Suprapubic skin (tissue), 4 donors: ENCODE results near the gene AGRP. TPM values are rescaled to one million over a fixed set of nuclear protein-coding genes. Genes with fewer than 3 reads are reported as not detected.
"Not testable (repeated sequence)": the region's sequence is repeated elsewhere in the genome, so short reads cannot be mapped to it uniquely, and the experiment has no call there.

Experiments used
- DNase-seq, 2 donors: peaks; one replicate each; pipeline ENCODE4 v3.0.0-alpha.2; 2019; ENCODE audit warnings: low spot score in 2 of 2
- H3K27ac ChIP-seq: fragments of 200-600 bp; sonication (generic); one replicate; pipeline ENCODE4 v1.5.1; 2019
- H3K27me3 ChIP-seq: fragments of 200-600 bp; sonication (generic); one replicate; pipeline ENCODE4 v1.5.1; 2019
- H3K36me3 ChIP-seq: fragments of 200-600 bp; sonication (generic); one replicate; pipeline ENCODE4 v1.5.1; 2019
- H3K4me1 ChIP-seq: fragments of 200-600 bp; sonication (generic); one replicate; pipeline ENCODE4 v1.5.1; 2019
- H3K4me3 ChIP-seq: fragments of 200-600 bp; sonication (generic); one replicate; pipeline ENCODE4 v1.5.1; 2019; ENCODE audit warnings: mild to moderate bottlenecking
- H3K9me3 ChIP-seq: fragments of 200-600 bp; sonication (generic); one replicate; pipeline ENCODE4 v1.5.1; 2019
- CTCF ChIP-seq, 2 donors: fragments of 200-600 bp in 1 of 2; fragments of 450-650 bp in 1 of 2; sonication (generic) in 1 of 2; IDR thresholded peaks; one replicate each; pipeline ENCODE4 v1.5.1; 2016 to 2019; ENCODE audit warnings: antibody characterized with exemption in 2 of 2, mild to moderate bottlenecking in 1 of 2, moderate library complexity in 1 of 2
- EP300 ChIP-seq: sonication (generic); formaldehyde crosslinking; IDR thresholded peaks from one replicate; pipeline ENCODE4 v1.6.1; 2017; ENCODE audit warnings: antibody characterized with exemption
- POLR2A ChIP-seq, 2 donors: fragments of 450-650 bp; IDR thresholded peaks; one replicate each; pipeline ENCODE4 v1.6.1; 2017; ENCODE audit warnings: antibody characterized with exemption in 2 of 2, mild to moderate bottlenecking in 2 of 2, moderate library complexity in 2 of 2
- POLR2AphosphoS5 ChIP-seq, 3 donors: sonication (generic); formaldehyde crosslinking; IDR thresholded peaks; one replicate each; pipeline ENCODE4 v1.6.1; 2017; ENCODE audit warnings: antibody characterized with exemption in 3 of 3
- WGBS: methylation state at CpG from one replicate; pipeline ENCODE4 v1.1.5; 2018; 5-methylcytosine and 5-hydroxymethylcytosine counted together
- total RNA-seq, 4 donors: library from RNA; depleted of rRNA; stranded (reverse); fragments of >200 nt; gene quantifications; one replicate each; pipeline ENCODE4 v1.1.0, GENCODE V29; 2016

AGRP gene
- total RNA-seq, 4 donors from 2014 or later: not detected

DNA sequence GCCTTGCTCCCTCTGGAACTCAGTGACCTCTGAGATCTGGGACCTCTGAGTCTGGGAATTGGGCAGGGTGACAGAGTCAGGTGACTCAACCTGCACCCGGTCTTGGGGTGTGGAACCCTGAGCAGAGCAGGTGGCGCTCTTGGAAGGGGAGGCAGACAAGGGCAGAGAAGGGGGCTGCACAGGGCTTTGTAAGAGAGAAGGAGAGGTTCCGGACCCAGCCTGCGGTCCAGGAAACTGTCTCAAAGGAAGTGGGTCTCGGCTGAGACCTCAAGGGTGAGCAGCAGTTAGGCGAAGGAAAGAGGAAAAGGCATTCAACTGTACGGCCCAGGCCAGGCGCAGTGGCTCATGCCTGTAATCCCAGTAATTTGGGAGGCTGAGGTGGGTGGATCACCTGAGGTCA is 35.3 kb upstream of the AGRP start:
- H3K4me1 ChIP-seq: peaks cover 18% of the 10 kb centered on the region
- H3K9me3 ChIP-seq: no peaks in the 10 kb centered on the region
- no peak overlapping the region for H3K4me3 ChIP-seq
- no peaks in the 10 kb centered on the region for H3K36me3 ChIP-seq
- no peaks in the 10 kb centered on the region for H3K27me3 ChIP-seq
- no peak for TF ChIP-seq EP300
- WGBS: 83% methylated on average over 8 of the region's 8 CpGs
- DNase-seq: no peak
- no peak overlapping the region for H3K27ac ChIP-seq

DNA sequence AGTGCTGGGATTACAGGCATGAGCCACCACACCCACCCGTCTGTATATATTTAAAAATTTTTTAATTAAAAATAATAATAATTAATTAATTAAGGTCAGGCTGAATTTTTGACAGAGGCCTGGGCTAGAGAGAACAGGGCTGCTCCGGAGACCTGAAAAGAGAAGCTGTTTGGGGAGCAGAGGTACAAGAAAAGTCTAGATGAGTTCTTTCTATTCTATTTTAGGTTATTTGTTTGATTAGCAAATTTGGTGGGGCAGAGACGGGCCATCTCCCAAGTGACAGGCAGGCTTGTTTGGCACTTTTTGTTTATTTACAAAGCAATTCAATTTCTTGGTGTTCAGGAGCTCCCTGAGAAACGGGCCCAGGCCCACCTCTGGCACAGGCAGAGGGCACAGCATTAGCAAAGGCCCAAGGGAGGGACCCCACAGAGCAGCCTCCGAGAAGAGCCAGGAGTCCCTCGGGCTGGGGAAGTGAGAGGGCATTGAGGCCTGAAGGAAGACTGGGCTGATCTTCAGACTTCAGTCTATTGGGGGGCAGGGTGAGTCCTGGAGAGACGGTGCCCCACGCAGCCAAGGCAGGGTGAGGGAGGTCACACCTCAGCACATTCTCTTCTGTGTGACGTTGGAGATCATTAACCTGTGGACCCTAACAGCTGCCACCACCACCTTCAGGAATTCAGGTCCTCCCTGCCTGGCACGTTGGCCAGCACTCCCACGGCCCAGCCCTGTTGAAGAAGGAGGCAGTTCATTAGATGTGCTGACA is 34.5 kb upstream of the AGRP start:
- DNase-seq: no peak
- TF ChIP-seq POLR2AphosphoS5 (IDR thresholded peaks at IDR 0.05) (no peak), POLR2A (IDR thresholded peaks at IDR 0.05) (no peak), CTCF (IDR thresholded peaks at IDR 0.05) (no peak)
- H3K4me1 ChIP-seq: peaks cover 18% of the 10 kb centered on the region
- no peaks in the 10 kb centered on the region for H3K27me3 ChIP-seq
- H3K27ac ChIP-seq: no peak overlapping the region
- H3K9me3 ChIP-seq: no peaks in the 10 kb centered on the region
- 89% methylated on average over 7 of the region's 11 CpGs for WGBS
- no peak overlapping the region for H3K4me3 ChIP-seq
- no peaks in the 10 kb centered on the region for H3K36me3 ChIP-seq

DNA sequence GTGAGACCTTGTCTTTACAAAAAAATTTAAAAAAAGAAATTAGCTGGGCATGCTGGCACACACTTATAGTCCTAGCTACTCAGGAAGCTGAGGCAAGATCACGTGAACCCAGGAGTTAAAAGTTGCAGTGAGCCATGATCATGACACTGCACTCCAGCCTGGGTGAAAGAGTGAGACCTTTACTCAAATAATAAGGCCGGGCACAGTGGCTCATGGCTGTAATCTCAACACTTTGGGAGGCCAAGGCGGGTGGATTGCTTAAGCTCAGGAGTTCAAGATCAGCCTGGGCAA is 33.8 kb upstream of the AGRP start:
- H3K36me3 ChIP-seq: no peaks in the 10 kb centered on the region
- H3K27ac ChIP-seq: no peak overlapping the region
- whole genome bisulfite sequencing: 93% methylated on average over 3 of the region's 3 CpGs
- H3K27me3 ChIP-seq: no peaks in the 10 kb centered on the region
- no peak for TF ChIP-seq POLR2A (IDR thresholded peaks at IDR 0.05)
- no peak for TF ChIP-seq EP300
- TF ChIP-seq CTCF (IDR thresholded peaks at IDR 0.05): no peak
- no peak for DNase-seq
- H3K4me3 ChIP-seq: no peak overlapping the region
- H3K4me1 ChIP-seq: peaks cover 18% of the 10 kb centered on the region
- no peaks in the 10 kb centered on the region for H3K9me3 ChIP-seq

GRCh38 chr16:67516296-67517154 is 33.2 kb upstream of the AGRP start:
- Histone ChIP-seq H3K4me3 (no peak overlapping the region), H3K9me3 (no peaks in the 10 kb centered on the region), H3K36me3 (no peaks in the 10 kb centered on the region), H3K27ac (no peak overlapping the region), H3K4me1 (peaks cover 14% of the 10 kb centered on the region), H3K27me3 (no peaks in the 10 kb centered on the region)
- no peak for DNase-seq
- TF ChIP-seq POLR2AphosphoS5 (IDR thresholded peaks at IDR 0.05) (no peak), EP300 (no peak), CTCF (IDR thresholded peaks at IDR 0.05) (no peak), POLR2A (IDR thresholded peaks at IDR 0.05) (no peak)
- WGBS: 73% methylated on average over 12 of the region's 12 CpGs

- H3K27me3 ChIP-seq: no peaks in the 10 kb centered on the region
- DNase-seq: peak; percentile 90
- WGBS: 13% methylated on average over 8 of the region's 8 CpGs
- H3K4me3 ChIP-seq: no peak overlapping the region
- H3K36me3 ChIP-seq: no peaks in the 10 kb centered on the region
- peaks cover 5% of the 10 kb centered on the region for H3K4me1 ChIP-seq
- no peaks in the 10 kb centered on the region for H3K9me3 ChIP-seq
- no peak overlapping the region for H3K27ac ChIP-seq
- TF ChIP-seq EP300 (no peak), CTCF (IDR thresholded peaks at IDR 0.05) (peak; percentile 48 to 59)
Measured at GRCh38 chr16:67514382-67514828, 31.1 kb upstream of the AGRP start.

GRCh38 chr16:67513892-67514291 is 30.5 kb upstream of the AGRP start:
- not testable (repeated sequence) for H3K4me1 ChIP-seq, H3K9me3 ChIP-seq, H3K27me3 ChIP-seq, H3K4me3 ChIP-seq, H3K27ac ChIP-seq, H3K36me3 ChIP-seq, DNase-seq
- 86% methylated on average over 1 of the region's 1 CpG for WGBS
